H1 (cell line): ENCODE measurements around the gene DAPK1. TPM values are rescaled to one million over a fixed set of nuclear protein-coding genes. Genes with fewer than 3 reads are reported as not detected.

Experiments used
- CTCF ChIA-PET: fragments of 300-600 bp; sonication (Branson Sonifier 250); formaldehyde crosslinking; loops from one replicate; lab custom pipeline; 2021; ENCODE audit not compliant: partially characterized antibody; lab: Charles Lee
- POLR2A ChIA-PET: fragments of 300-600 bp; sonication (Branson Sonifier 250); formaldehyde crosslinking; loops from one replicate; lab custom pipeline; 2021; ENCODE audit warnings: inconsistent platforms; ENCODE audit not compliant: partially characterized antibody; lab: Charles Lee
- DNase-seq, 2 experiments: peaks; one replicate each; pipeline versions ENCODE4 v3.0.0 to v3.0.0-alpha.2; 2010 to 2022; ENCODE audit warnings: low spot score in 2 of 2, low read depth in 1 of 2, mixed read lengths in 1 of 2
- FAIRE-seq: peaks from 2 replicates; lab custom pipeline; 2011; peaks lifted over from hg19 to GRCh38; lab: Jason Lieb, UNC
- H2AFZ ChIP-seq: 2 replicates; pipeline ENCODE4 v1.8.1; 2012; ENCODE audit warnings: low read length, inconsistent platforms
- H2AK5ac ChIP-seq: 2 replicates; pipeline ENCODE4 v1.6.1; 2013; ENCODE audit warnings: low read depth, low read length
- H2BK120ac ChIP-seq: replicated peaks from 2 replicates; pipeline ENCODE3; 2013; ENCODE audit warnings: low read depth, low read length, inconsistent platforms
- H2BK12ac ChIP-seq: 2 replicates; pipeline ENCODE4 v1.6.1; 2013; ENCODE audit warnings: low read depth, low read length
- H2BK15ac ChIP-seq: 2 replicates; pipeline ENCODE4 v1.6.1; 2013; ENCODE audit warnings: low read length
- H2BK20ac ChIP-seq: 2 replicates; pipeline ENCODE4 v1.6.1; 2013; ENCODE audit warnings: low read length
- H2BK5ac ChIP-seq: 2 replicates; pipeline ENCODE4 v1.6.1; 2013; ENCODE audit warnings: low read depth, low read length
- H3K14ac ChIP-seq: 2 replicates; pipeline ENCODE4 v1.6.1; 2013; ENCODE audit warnings: inconsistent platforms; ENCODE audit not compliant: insufficient read length
- H3K18ac ChIP-seq: 2 replicates; pipeline ENCODE4 v1.6.1; 2013; ENCODE audit warnings: low read length; ENCODE audit errors: extremely low read depth
- H3K23ac ChIP-seq: 2 replicates; pipeline ENCODE4 v1.6.1; 2013; ENCODE audit warnings: inconsistent platforms; ENCODE audit not compliant: insufficient read length
- H3K23me2 ChIP-seq: 2 replicates; pipeline ENCODE4 v1.6.1; 2013; ENCODE audit warnings: low read depth, low read length
- H3K27ac ChIP-seq: 2 replicates; pipeline ENCODE4 v1.6.1; 2011; ENCODE audit warnings: low read depth, low read length, inconsistent platforms
- H3K27me3 ChIP-seq, 4 experiments: replicated peaks in 1 of 4; 1 replicate in 1 of 4; 2 replicates in 3 of 4; pipeline versions ENCODE4 v1.6.1 to v1.8.1; 2011 to 2013; ENCODE audit warnings: low read length in 3 of 4, mild to moderate bottlenecking in 3 of 4, inconsistent platforms in 2 of 4, mixed read lengths in 2 of 4, moderate library complexity in 1 of 4; ENCODE audit not compliant: control insufficient read depth in 3 of 4, insufficient read depth in 3 of 4; ENCODE audit errors: extremely low read depth in 1 of 4
- H3K36me3 ChIP-seq, 4 experiments: 2 replicates each; pipeline versions ENCODE4 v1.6.1 to v1.8.1; 2011 to 2013; ENCODE audit warnings: mild to moderate bottlenecking in 4 of 4, low read length in 3 of 4, moderate library complexity in 2 of 4, control low read depth in 1 of 4, inconsistent platforms in 1 of 4; ENCODE audit not compliant: insufficient read depth in 4 of 4, control insufficient read depth in 2 of 4
- H3K4ac ChIP-seq: replicated peaks from 2 replicates; pipeline ENCODE3; 2013; ENCODE audit warnings: low read length, low read depth, mixed read lengths, inconsistent platforms; ENCODE audit not compliant: insufficient read length
- H3K4me1 ChIP-seq, 4 experiments: replicated peaks in 1 of 4; 1 replicate in 1 of 4; 2 replicates in 3 of 4; pipeline versions ENCODE4 v1.6.1 to v1.8.1; 2011 to 2013; ENCODE audit warnings: low read length in 3 of 4, inconsistent platforms in 2 of 4, mixed read lengths in 1 of 4; ENCODE audit not compliant: insufficient read depth in 4 of 4, control insufficient read depth in 3 of 4
- H3K4me2 ChIP-seq, 2 experiments: 2 replicates each; pipeline versions ENCODE4 v1.6.1 to v1.8.1; 2011 to 2013; ENCODE audit warnings: low read depth in 2 of 2, low read length in 2 of 2, control low read depth in 1 of 2, inconsistent platforms in 1 of 2, mild to moderate bottlenecking in 1 of 2; ENCODE audit not compliant: insufficient read depth in 1 of 2
- H3K4me3 ChIP-seq, 4 experiments: fragments of 200-600, 300-600 bp in 1 of 4; sonication (generic), shearing (Covaris generic), sonication (Bioruptor Twin) in 1 of 4; 2 replicates each; pipeline versions ENCODE4 v1.5.1 to v1.8.1; 2011 to 2016; ENCODE audit warnings: low read length in 4 of 4, low read depth in 3 of 4, control low read depth in 2 of 4, inconsistent platforms in 2 of 4, mild to moderate bottlenecking in 2 of 4, mixed read lengths in 1 of 4, moderate library complexity in 1 of 4; ENCODE audit not compliant: insufficient read depth in 2 of 4; ENCODE audit errors: extremely low read depth in 1 of 4
- H3K56ac ChIP-seq: replicated peaks from 2 replicates; pipeline ENCODE3; 2013; ENCODE audit warnings: low read depth, mild to moderate bottlenecking, mixed read lengths, low read length, inconsistent platforms; ENCODE audit not compliant: insufficient read length
- H3K79me1 ChIP-seq: 2 replicates; pipeline ENCODE4 v1.6.1; 2013; ENCODE audit warnings: low read depth, low read length, control low read depth
- H3K79me2 ChIP-seq, 2 experiments: 2 replicates each; pipeline versions ENCODE4 v1.6.1 to v1.8.1; 2012 to 2013; ENCODE audit warnings: low read length in 2 of 2, mild to moderate bottlenecking in 2 of 2, inconsistent platforms in 1 of 2; ENCODE audit not compliant: insufficient read depth in 2 of 2, control insufficient read depth in 1 of 2
- H3K9ac ChIP-seq, 4 experiments: replicated peaks in 1 of 4; 1 replicate in 1 of 4; 2 replicates in 3 of 4; pipeline versions ENCODE4 v1.6.1 to v1.8.1; 2011 to 2013; ENCODE audit warnings: low read depth in 3 of 4, low read length in 3 of 4, control low read depth in 2 of 4, mild to moderate bottlenecking in 2 of 4, moderate library complexity in 2 of 4, inconsistent platforms in 1 of 4; ENCODE audit errors: extremely low read depth in 1 of 4
- H3K9me3 ChIP-seq, 2 experiments: 2 replicates each; pipeline versions ENCODE4 v1.6.1 to v1.8.1; 2012 to 2013; ENCODE audit warnings: mild to moderate bottlenecking in 2 of 2, moderate library complexity in 2 of 2, control low read depth in 1 of 2, inconsistent platforms in 1 of 2, low read depth in 1 of 2, low read length in 1 of 2, mixed read lengths in 1 of 2; ENCODE audit not compliant: insufficient read depth in 2 of 2
- H4K20me1 ChIP-seq, 2 experiments: replicated peaks in 1 of 2; 2 replicates each; pipeline versions ENCODE3 to v1.8.1; 2011 to 2013; ENCODE audit warnings: inconsistent platforms in 2 of 2, low read length in 2 of 2, mild to moderate bottlenecking in 1 of 2; ENCODE audit not compliant: insufficient read depth in 2 of 2, control insufficient read depth in 1 of 2
- H4K5ac ChIP-seq: 2 replicates; pipeline ENCODE4 v1.6.1; 2013; ENCODE audit warnings: low read length, low read depth, mixed read lengths, inconsistent platforms; ENCODE audit not compliant: insufficient read length
- H4K8ac ChIP-seq: 2 replicates; pipeline ENCODE4 v1.8.0; 2013; ENCODE audit warnings: mild to moderate bottlenecking, moderate library complexity, low read length, inconsistent platforms; ENCODE audit not compliant: insufficient read depth; ENCODE audit errors: extremely low read depth
- H4K91ac ChIP-seq: replicated peaks from 2 replicates; pipeline ENCODE3; 2013; ENCODE audit warnings: low read length, mixed read lengths, inconsistent platforms; ENCODE audit not compliant: insufficient read length
- CBX5 ChIP-seq: fragments of 300-800, 300-1000 bp; sonication (generic); IDR thresholded peaks from 2 replicates; pipeline ENCODE4 v1.7.1; 2016; ENCODE audit warnings: antibody characterized with exemption, low read length, low read depth
- CTBP2 ChIP-seq: IDR thresholded peaks from 2 replicates; pipeline ENCODE4 v1.7.0; 2011; ENCODE audit warnings: borderline replicate concordance, mild to moderate bottlenecking, moderate library complexity, mixed read lengths, low read length; ENCODE audit not compliant: insufficient read depth, insufficient read length
- GABPA ChIP-seq: IDR thresholded peaks from 2 replicates; pipeline ENCODE4 v1.6.1; 2011; ENCODE audit warnings: mild to moderate bottlenecking, low read length, moderate library complexity, borderline replicate concordance; ENCODE audit not compliant: insufficient read depth
- JUND ChIP-seq: IDR thresholded peaks from 2 replicates; pipeline ENCODE4 v1.6.1; 2011; ENCODE audit warnings: mild to moderate bottlenecking, improper control_type of control experiment, low read length
- NANOG ChIP-seq: IDR thresholded peaks from 2 replicates; pipeline ENCODE4 v1.6.1; 2011; ENCODE audit warnings: low read length, low read depth, mild to moderate bottlenecking, inconsistent platforms; ENCODE audit not compliant: insufficient read depth, poor library complexity, severe bottlenecking
- RAD21 ChIP-seq, 2 experiments: IDR thresholded peaks in 1 of 2; conservative IDR thresholded peaks in 1 of 2; 2 replicates each; pipeline ENCODE4 v1.6.1; 2011; ENCODE audit warnings: low read depth in 2 of 2, low read length in 2 of 2, improper control_type of control experiment in 1 of 2, inconsistent platforms in 1 of 2, mild to moderate bottlenecking in 1 of 2, moderate library complexity in 1 of 2
- USF2 ChIP-seq: IDR thresholded peaks from 2 replicates; pipeline ENCODE4 v1.6.1; 2011; ENCODE audit warnings: low read length, improper control_type of control experiment
- ZNF274 ChIP-seq: IDR thresholded peaks from 2 replicates; pipeline ENCODE4 v1.7.0; 2012; ENCODE audit warnings: low read length, borderline replicate concordance; ENCODE audit errors: extremely low read depth
- WGBS, 2 experiments: shearing (Covaris generic) in 1 of 2; methylation state at CpG; one replicate each; pipeline versions ENCODE4 v1.1.6 to v1.1.7; 2013 to 2015; ENCODE audit warnings: low lambda C conversion rate in 2 of 2, mixed read lengths in 2 of 2, inconsistent platforms in 1 of 2, low coverage in 1 of 2, missing lambda C conversion rate in 1 of 2; ENCODE audit not compliant: insufficient replicate concordance in 2 of 2, insufficient coverage in 1 of 2, insufficient read length in 1 of 2; ENCODE audit errors: extremely low coverage in 1 of 2, missing lambda C conversion rate in 1 of 2; 5-methylcytosine and 5-hydroxymethylcytosine counted together
- polyA plus RNA-seq, 7 experiments: library from polyadenylated mRNA; depleted of rRNA in 3 of 7; stranded (reverse) in 5 of 7; unstranded in 2 of 7; fragments of >200 nt in 5 of 7; fragments of 200-250 nt in 2 of 7; gene quantifications; 1 replicate in 5 of 7; 2 replicates in 1 of 7; 4 replicates in 1 of 7; pipeline versions ENCODE4 v1.2.1 to v1.2.3, GENCODE V29; 2011 to 2013; ENCODE audit warnings: missing spikeins in 2 of 7, mixed read lengths in 2 of 7
- total RNA-seq: library from RNA; stranded (reverse); fragmentation: NEBNext Ultra II Directional; extraction: Animal tissue kit (Norgen Biotek cat#: 25700); gene quantifications from 2 replicates; pipeline ENCODE4 v1.2.1, GENCODE V29; 2021

The DAPK1 gene
- total and polyA plus RNA-seq, 2 of the 8 experiments (the other 6 are each of a cell fraction or from before 2014, with no cell fraction given), result 62.4 to 131 TPM

GRCh38 chr9:87681271-87682061 lies 183.8 kb downstream of the DAPK1 start:
- no peaks in the 10 kb centered on the region for H3K23me2 ChIP-seq
- H3K4me2 ChIP-seq, result no peak overlapping the region
- H3K27me3 ChIP-seq, result no peaks in the 10 kb centered on the region
- no peak overlapping the region for H3K18ac ChIP-seq
- H4K8ac ChIP-seq, result no peak overlapping the region
- H3K27ac ChIP-seq, result no peak overlapping the region
- ChIA-PET POLR2A (no interaction called here), CTCF (interaction anchor here (0.8 to 6.5 kb wide), 3 partner anchors 42 to 131 kb away, joined by 3 to 88 read pairs (median 4); no protein-coding TSS in a partner anchor)
- H3K4me3 ChIP-seq, result no peak overlapping the region
- no peak overlapping the region for H2BK20ac ChIP-seq
- no peak for FAIRE-seq
- H3K4me1 ChIP-seq, result no peaks in the 10 kb centered on the region; a peak in 2 of 7 replicates
- H3K79me1 ChIP-seq, result peaks cover 2% of the 10 kb centered on the region
- no peak overlapping the region for H3K9ac ChIP-seq
- no peak overlapping the region for H3K4ac ChIP-seq
- no peak for DNase-seq
- H3K79me2 ChIP-seq, result no peaks in the 10 kb centered on the region
- H2BK15ac ChIP-seq, result no peak overlapping the region
- H3K14ac ChIP-seq, result no peak overlapping the region
- peaks cover 5 to 29% (median 19%) of the 10 kb centered on the region in 4 experiments; a peak in 7 of 8 replicates for H3K36me3 ChIP-seq
- H4K91ac ChIP-seq, result no peak overlapping the region
- WGBS, 2 experiments, result 88% methylated on average over 11 of the region's 11 CpGs; no CpG with 5 or more reads in 1 of the 2 experiments
- no peak overlapping the region for H2AFZ ChIP-seq
- no peak overlapping the region for H2BK12ac ChIP-seq
- peaks cover 4 to 6% of the 10 kb centered on the region in 2 experiments for H4K20me1 ChIP-seq
- no peak overlapping the region for H2BK120ac ChIP-seq
- H3K9me3 ChIP-seq, result no peaks in the 10 kb centered on the region
- no peak overlapping the region for H3K23ac ChIP-seq
- H4K5ac ChIP-seq, result no peak overlapping the region
- TF ChIP-seq ZNF274, result no peak
- TF ChIP-seq USF2, result no peak
- no peak for TF ChIP-seq NANOG
- no peak for TF ChIP-seq RAD21 (IDR thresholded peaks at IDR 0.05 in 1 of 2, conservative IDR thresholded peaks at IDR 0.05 in 1 of 2; ENCODE audit: low read depth in 2 of 2, low read length in 2 of 2)
- no peak for TF ChIP-seq GABPA
- no peak for TF ChIP-seq CBX5
- TF ChIP-seq CTBP2, result no peak
- no peak for TF ChIP-seq JUND
- H2BK5ac ChIP-seq, result no peak overlapping the region
- no peak overlapping the region for H3K56ac ChIP-seq
- no peak overlapping the region for H2AK5ac ChIP-seq
